ENCODE results near the gene SMCP.

DNA sequence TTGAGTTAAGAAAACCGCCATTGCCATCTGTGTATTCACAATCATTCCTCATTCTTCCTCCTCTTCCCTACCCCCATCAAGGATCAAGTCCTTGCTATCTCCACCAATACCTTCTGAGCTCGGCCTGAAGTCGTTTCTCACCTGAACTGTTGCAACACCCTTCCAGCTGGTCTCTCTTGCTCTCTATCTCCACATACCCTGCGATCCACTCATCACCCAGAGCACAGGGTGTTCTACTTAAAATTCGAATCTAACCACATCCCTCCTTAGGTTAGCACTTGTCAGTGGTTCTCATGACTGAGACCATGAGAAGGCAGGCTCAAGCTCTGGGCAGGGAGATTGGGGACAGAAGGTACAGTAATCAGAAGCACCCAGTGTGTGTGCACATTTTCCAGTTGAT lies 34.8 kb downstream of the SMCP start:
- TF ChIP-seq, protein P1, sequence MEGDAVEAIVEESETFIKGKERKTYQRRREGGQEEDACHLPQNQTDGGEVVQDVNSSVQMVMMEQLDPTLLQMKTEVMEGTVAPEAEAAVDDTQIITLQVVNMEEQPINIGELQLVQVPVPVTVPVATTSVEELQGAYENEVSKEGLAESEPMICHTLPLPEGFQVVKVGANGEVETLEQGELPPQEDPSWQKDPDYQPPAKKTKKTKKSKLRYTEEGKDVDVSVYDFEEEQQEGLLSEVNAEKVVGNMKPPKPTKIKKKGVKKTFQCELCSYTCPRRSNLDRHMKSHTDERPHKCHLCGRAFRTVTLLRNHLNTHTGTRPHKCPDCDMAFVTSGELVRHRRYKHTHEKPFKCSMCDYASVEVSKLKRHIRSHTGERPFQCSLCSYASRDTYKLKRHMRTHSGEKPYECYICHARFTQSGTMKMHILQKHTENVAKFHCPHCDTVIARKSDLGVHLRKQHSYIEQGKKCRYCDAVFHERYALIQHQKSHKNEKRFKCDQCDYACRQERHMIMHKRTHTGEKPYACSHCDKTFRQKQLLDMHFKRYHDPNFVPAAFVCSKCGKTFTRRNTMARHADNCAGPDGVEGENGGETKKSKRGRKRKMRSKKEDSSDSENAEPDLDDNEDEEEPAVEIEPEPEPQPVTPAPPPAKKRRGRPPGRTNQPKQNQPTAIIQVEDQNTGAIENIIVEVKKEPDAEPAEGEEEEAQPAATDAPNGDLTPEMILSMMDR (IDR thresholded peaks at IDR 0.05), result no peak
- TF ChIP-seq POLR2A (IDR thresholded peaks at IDR 0.05), result no peak
